Measurements from ENCODE around the gene RBPJ.
A peak's percentile ranks its signal among the peaks of the same experiment; 100 is the strongest.

Gene RBPJ

DNA sequence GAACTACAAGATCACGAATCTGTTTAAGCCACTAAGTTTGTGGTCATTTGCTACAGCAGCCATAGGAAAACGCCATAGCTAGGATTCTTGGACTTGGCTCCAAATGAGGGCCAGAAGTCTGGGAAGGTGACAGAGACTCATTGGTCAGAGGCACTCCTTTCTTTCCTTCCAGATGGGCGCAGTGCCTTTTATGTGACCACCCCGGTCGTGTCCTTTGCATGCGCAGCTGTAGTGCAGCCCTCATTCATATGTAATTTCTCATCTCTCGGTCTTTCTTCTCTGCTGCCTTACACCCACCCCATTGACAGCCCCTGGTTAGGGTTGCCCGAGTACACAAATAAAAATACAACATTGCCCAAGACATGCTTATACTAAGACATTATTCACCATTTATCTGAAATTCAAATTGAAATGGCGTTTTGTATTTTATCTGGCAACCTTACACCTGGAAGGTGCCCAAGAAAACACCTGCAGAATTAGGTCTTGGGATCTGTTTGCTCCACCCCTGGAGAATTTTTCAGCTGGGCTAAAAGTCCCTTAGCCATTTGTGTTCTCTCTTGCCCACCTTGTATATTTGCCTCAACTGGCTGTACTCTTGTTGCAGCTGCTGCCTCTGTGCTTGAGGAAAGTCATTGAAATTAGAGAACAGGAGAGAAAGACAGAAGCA lies 147.6 kb downstream of the RBPJ start:
- peaks cover under 1% of the 10 kb centered on the region for H3K4me1 ChIP-seq (ENCODE audit: insufficient read depth, low read length)
- no peaks in the 10 kb centered on the region for H3K27me3 ChIP-seq (ENCODE audit: control insufficient read depth in 1 of 2, insufficient read depth in 2 of 2, low read length in 2 of 2)
- H3K27ac ChIP-seq (ENCODE audit: low read depth, low read length): no peak overlapping the region
- H3K36me3 ChIP-seq (ENCODE audit: insufficient read depth, low read length): no peaks in the 10 kb centered on the region
- H3K9me3 ChIP-seq (ENCODE audit: low read length): no peaks in the 10 kb centered on the region
- no peak overlapping the region for H3K4me3 ChIP-seq (ENCODE audit: low read depth in 1 of 2, low read length in 2 of 2)
- no peak overlapping the region for H3K9ac ChIP-seq (ENCODE audit: low read length)

DNA sequence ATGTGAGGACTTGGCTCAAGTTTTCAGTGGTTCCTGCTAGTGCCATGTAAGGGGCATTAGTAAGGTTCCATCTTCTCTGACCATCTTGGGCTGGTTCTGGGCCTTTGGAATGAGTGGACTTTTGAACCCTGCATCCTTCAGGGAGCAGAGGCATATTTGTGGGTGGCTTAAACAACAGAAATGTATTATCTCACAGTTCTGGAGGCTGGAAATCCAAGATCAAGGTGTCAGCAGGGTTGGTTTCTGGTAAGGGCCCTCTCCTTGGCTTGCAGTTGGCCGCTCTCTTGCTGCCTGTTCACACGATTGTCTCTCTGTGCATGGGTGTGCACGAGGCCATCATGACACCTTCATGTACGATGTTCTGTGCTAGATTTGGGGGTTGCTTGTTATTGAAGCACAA lies 148.2 kb downstream of the RBPJ start:
- Histone ChIP-seq H3K27me3 (ENCODE audit: control insufficient read depth in 1 of 2, insufficient read depth in 2 of 2, low read length in 2 of 2) (no peaks in the 10 kb centered on the region), H3K27ac (ENCODE audit: low read depth, low read length) (no peak overlapping the region), H3K9me3 (ENCODE audit: low read length) (no peaks in the 10 kb centered on the region), H3K9ac (ENCODE audit: low read length) (no peak overlapping the region), H3K4me1 (ENCODE audit: insufficient read depth, low read length) (no peaks in the 10 kb centered on the region), H3K4me3 (ENCODE audit: low read depth in 1 of 2, low read length in 2 of 2) (no peak overlapping the region), H3K36me3 (ENCODE audit: insufficient read depth, low read length) (no peaks in the 10 kb centered on the region)

DNA sequence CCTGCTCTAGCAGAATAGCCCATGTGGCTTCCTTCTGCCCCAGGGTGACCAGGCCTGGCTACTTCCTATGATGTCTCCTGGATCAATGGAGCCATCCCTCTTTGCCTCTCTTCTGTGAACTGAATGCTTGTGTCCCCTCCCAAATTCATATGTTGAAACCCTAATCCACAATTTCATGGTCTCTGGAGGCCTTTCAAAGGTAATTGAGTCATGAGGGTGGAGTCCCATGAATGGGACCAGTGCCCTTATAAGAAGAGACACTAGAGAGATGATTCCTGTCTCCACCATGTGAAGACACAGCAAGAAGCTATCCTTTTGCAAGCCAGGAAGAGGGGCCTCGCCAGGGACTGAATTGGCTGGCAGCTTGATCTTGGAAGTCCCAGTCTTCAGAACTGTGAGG lies 151.1 kb downstream of the RBPJ start:
- no peaks in the 10 kb centered on the region for H3K4me1 ChIP-seq (ENCODE audit: insufficient read depth, low read length)
- H3K27me3 ChIP-seq (ENCODE audit: control insufficient read depth in 1 of 2, insufficient read depth in 2 of 2, low read length in 2 of 2): no peaks in the 10 kb centered on the region
- H3K36me3 ChIP-seq (ENCODE audit: insufficient read depth, low read length): no peaks in the 10 kb centered on the region
- H3K9ac ChIP-seq (ENCODE audit: low read length): no peak overlapping the region
- H3K9me3 ChIP-seq (ENCODE audit: low read length): no peaks in the 10 kb centered on the region
- no peak overlapping the region for H3K4me3 ChIP-seq (ENCODE audit: low read depth in 1 of 2, low read length in 2 of 2)
- no peak overlapping the region for H3K27ac ChIP-seq (ENCODE audit: low read depth, low read length)

DNA sequence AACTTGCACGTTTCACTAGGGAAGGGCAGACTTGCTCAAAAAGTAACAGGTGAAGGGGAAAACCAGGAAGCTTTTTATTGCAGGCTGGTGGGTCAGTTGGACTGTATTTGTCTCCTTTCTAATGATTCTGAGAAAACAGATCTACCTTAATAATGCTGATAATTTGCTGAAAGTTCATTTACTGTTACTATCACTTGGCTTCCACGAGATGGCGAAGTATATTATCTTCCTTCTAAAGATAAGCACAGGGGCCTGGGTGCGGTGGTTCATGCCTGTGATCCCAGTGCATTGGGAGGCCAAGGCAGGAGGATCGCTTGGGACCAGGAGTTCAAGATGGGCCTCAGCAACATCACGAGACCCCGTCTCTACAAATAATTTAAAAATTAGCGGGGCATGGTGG lies 153.1 kb downstream of the RBPJ start:
- no peak overlapping the region for H3K9ac ChIP-seq (ENCODE audit: low read length)
- no peaks in the 10 kb centered on the region for H3K36me3 ChIP-seq (ENCODE audit: insufficient read depth, low read length)
- H3K27ac ChIP-seq (ENCODE audit: low read depth, low read length): no peak overlapping the region
- peaks cover 6% of the 10 kb centered on the region for H3K4me1 ChIP-seq (ENCODE audit: insufficient read depth, low read length)
- H3K9me3 ChIP-seq (ENCODE audit: low read length): no peaks in the 10 kb centered on the region
- no peaks in the 10 kb centered on the region for H3K27me3 ChIP-seq (ENCODE audit: control insufficient read depth in 1 of 2, insufficient read depth in 2 of 2, low read length in 2 of 2)
- H3K4me3 ChIP-seq (ENCODE audit: low read depth in 1 of 2, low read length in 2 of 2): no peak overlapping the region

DNA sequence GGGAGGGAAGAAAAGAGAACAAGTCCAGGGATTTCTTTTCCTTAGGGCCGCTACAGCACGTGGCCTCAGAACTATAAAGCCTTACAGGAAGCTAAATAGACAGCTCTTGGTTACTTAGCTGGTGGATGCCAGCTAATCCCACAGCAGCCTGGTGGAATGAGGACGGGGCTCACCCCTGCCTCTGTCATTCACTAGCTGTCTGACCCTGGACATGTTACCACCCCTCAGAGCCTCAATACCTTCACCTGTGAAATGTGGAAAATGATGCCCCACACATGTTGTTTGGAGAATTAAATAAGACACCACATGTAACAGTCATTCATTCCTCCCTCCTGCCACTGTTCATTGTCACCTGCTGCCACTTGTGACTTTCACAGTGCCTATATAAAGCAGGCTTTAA lies 153.7 kb downstream of the RBPJ start:
- H3K9ac ChIP-seq (ENCODE audit: low read length): no peak overlapping the region
- no peaks in the 10 kb centered on the region for H3K9me3 ChIP-seq (ENCODE audit: low read length)
- H3K36me3 ChIP-seq (ENCODE audit: insufficient read depth, low read length): no peaks in the 10 kb centered on the region
- no peak overlapping the region for H3K27ac ChIP-seq (ENCODE audit: low read depth, low read length)
- H3K27me3 ChIP-seq (ENCODE audit: control insufficient read depth in 1 of 2, insufficient read depth in 2 of 2, low read length in 2 of 2): no peaks in the 10 kb centered on the region
- no peak overlapping the region for H3K4me3 ChIP-seq (ENCODE audit: low read depth in 1 of 2, low read length in 2 of 2)
- peaks cover 12% of the 10 kb centered on the region for H3K4me1 ChIP-seq (ENCODE audit: insufficient read depth, low read length)

DNA sequence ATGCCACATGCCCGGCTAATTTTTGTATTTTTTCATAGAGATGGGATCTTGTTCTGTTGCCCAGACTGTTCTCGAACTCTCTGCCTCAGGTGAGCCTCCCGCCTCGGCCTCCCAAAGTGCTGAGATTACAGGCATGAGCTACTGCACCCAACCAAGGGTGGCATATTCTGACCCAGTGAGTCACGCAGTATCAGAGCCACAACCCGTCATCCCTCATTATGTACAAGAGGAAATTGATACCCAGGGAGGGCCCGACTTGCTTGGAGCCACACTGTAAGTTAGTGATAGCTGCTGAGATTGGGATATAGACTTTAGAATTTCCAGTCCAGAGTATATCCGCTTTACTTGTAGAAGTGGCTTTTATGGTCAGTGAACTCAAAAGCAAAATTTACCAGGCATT lies 154.9 kb downstream of the RBPJ start:
- Histone ChIP-seq H3K27me3 (ENCODE audit: control insufficient read depth in 1 of 2, insufficient read depth in 2 of 2, low read length in 2 of 2) (no peaks in the 10 kb centered on the region), H3K9ac (ENCODE audit: low read length) (no peak overlapping the region), H3K4me3 (ENCODE audit: low read depth in 1 of 2, low read length in 2 of 2) (no peak overlapping the region), H3K9me3 (ENCODE audit: low read length) (no peaks in the 10 kb centered on the region), H3K27ac (ENCODE audit: low read depth, low read length) (no peak overlapping the region), H3K4me1 (ENCODE audit: insufficient read depth, low read length) (peaks cover 12% of the 10 kb centered on the region), H3K36me3 (ENCODE audit: insufficient read depth, low read length) (no peaks in the 10 kb centered on the region)

DNA sequence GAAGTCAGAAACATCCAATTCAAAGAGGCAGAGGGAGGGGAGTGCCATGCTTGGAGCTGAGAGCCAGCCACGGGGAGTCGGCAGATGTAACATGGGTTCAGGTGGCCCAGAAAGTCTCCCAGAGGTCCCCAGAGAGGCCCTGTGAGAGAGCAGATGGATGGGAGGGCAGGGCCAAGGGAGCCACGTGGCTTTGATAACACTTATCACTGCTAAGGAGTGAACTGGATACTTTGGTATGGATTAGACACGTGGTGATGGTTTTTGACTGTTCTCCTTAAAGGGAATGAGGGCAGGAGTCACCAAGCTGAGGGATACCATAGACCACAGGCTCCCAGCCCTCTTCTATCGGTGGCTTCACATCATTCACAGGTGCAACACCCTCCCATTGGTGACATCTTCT lies 155.7 kb downstream of the RBPJ start:
- Histone ChIP-seq H3K4me1 (ENCODE audit: insufficient read depth, low read length) (peaks cover 19% of the 10 kb centered on the region), H3K36me3 (ENCODE audit: insufficient read depth, low read length) (no peaks in the 10 kb centered on the region), H3K4me3 (ENCODE audit: low read depth in 1 of 2, low read length in 2 of 2) (no peak overlapping the region), H3K27ac (ENCODE audit: low read depth, low read length) (no peak overlapping the region), H3K9me3 (ENCODE audit: low read length) (no peaks in the 10 kb centered on the region), H3K9ac (ENCODE audit: low read length) (no peak overlapping the region), H3K27me3 (ENCODE audit: control insufficient read depth in 1 of 2, insufficient read depth in 2 of 2, low read length in 2 of 2) (no peaks in the 10 kb centered on the region)

DNA sequence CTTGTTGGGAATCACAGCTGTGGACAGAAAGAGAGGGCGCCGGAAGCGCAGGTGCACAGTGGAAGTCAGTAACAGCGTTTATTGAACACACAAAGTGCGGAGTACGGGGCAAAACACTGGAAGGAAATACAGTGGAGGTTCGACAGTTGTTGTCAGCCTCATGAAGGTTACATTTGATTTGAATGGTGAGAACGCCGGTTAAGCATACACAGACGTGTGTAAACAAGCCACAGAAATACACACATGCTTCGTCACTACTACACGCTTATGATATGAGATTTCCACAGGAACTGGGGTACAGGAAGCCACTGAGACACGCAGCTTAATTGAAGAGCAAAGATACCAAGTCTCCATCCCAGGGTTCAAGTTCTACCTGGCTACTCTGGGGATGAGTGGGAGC lies 157.5 kb downstream of the RBPJ start:
- Histone ChIP-seq H3K9me3 (ENCODE audit: low read length) (no peaks in the 10 kb centered on the region), H3K4me1 (ENCODE audit: insufficient read depth, low read length) (peaks cover 37% of the 10 kb centered on the region), H3K27ac (ENCODE audit: low read depth, low read length) (no peak overlapping the region), H3K9ac (ENCODE audit: low read length) (no peak overlapping the region), H3K27me3 (ENCODE audit: control insufficient read depth in 1 of 2, insufficient read depth in 2 of 2, low read length in 2 of 2) (no peaks in the 10 kb centered on the region), H3K4me3 (ENCODE audit: low read depth in 1 of 2, low read length in 2 of 2) (no peak overlapping the region), H3K36me3 (ENCODE audit: insufficient read depth, low read length) (no peaks in the 10 kb centered on the region)

DNA sequence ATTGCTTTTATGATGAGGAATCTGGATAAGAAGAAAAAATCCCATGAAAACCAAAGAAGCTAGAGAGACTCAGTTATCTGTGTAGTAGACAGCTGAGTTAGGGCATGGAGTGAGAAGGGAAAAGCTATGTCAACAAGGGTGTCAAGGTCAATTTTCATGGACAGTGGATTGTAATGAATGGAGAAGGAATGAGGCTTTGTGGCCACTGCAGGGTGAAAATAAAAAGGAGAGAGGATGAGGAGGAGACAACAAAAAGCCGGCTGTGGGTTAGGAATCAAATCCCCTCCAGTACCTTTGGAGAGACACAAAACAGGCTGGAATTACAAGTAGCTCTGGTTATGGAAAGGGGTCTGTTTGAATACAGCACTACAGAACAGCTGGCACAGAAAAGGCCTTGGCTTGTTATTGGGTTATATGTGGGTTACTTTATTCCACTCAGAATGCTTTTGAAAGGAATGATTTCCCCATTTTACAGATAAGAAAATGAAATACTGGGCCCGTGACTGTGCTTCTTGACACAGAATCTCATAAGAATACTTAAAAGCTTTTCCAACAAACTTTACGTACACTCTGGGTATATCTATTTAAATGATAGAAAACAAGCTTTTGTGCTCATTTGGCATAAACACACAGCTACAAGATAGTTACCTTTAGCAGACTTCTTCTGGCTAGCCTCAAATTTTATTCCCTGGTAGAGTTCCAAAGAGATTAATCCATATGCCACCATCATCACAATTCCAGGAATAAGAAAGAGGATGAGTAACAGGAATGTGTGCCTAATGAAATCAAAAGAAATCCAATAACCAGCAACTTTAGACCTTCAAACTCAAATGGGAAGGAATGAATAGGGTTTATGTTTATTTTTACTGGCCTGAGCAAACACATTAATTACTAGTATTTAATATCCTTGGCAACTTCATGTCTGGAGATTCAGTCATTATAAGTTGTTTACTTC lies 162.0 kb downstream of the RBPJ start:
- Histone ChIP-seq H3K4me1 (ENCODE audit: insufficient read depth, low read length) (peaks cover 49% of the 10 kb centered on the region), H3K4me3 (ENCODE audit: low read depth in 1 of 2, low read length in 2 of 2) (peak overlapping the region in 1 of 2 donors; percentile 32), H3K9me3 (ENCODE audit: low read length) (no peaks in the 10 kb centered on the region), H3K27ac (ENCODE audit: low read depth, low read length) (peak overlapping the region; percentile 89), H3K27me3 (ENCODE audit: control insufficient read depth in 1 of 2, insufficient read depth in 2 of 2, low read length in 2 of 2) (no peaks in the 10 kb centered on the region), H3K36me3 (ENCODE audit: insufficient read depth, low read length) (no peaks in the 10 kb centered on the region), H3K9ac (ENCODE audit: low read length) (no peak overlapping the region)

DNA sequence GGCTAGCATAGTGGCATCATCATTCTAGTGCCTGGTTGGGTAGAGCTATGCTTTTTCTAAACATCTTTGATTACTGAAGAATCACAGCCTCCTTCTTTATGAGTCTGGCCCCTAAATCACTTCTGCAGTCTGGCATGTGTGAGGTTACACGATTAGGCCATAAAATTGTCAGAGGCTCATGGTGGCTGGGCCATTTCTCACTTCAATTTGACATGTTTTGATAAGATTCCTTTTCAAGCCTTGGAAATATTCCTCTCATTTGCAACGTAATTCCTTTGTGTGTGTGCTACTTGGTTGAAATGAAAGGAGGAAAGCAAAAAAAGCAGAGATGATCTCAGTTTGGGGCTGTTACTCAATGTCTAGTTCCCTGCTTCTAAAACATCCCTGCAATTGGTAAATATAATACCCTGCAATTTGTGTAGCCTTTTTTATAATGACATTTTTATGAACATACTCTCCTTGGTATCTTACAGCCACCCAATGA lies 163.3 kb downstream of the RBPJ start:
- peaks cover 42% of the 10 kb centered on the region for H3K4me1 ChIP-seq (ENCODE audit: insufficient read depth, low read length)
- H3K27ac ChIP-seq (ENCODE audit: low read depth, low read length): peak overlapping the region; percentile 89
- H3K27me3 ChIP-seq (ENCODE audit: control insufficient read depth in 1 of 2, insufficient read depth in 2 of 2, low read length in 2 of 2): no peaks in the 10 kb centered on the region
- no peak overlapping the region for H3K4me3 ChIP-seq (ENCODE audit: low read depth in 1 of 2, low read length in 2 of 2)
- no peaks in the 10 kb centered on the region for H3K36me3 ChIP-seq (ENCODE audit: insufficient read depth, low read length)
- no peak overlapping the region for H3K9ac ChIP-seq (ENCODE audit: low read length)
- H3K9me3 ChIP-seq (ENCODE audit: low read length): no peaks in the 10 kb centered on the region

DNA sequence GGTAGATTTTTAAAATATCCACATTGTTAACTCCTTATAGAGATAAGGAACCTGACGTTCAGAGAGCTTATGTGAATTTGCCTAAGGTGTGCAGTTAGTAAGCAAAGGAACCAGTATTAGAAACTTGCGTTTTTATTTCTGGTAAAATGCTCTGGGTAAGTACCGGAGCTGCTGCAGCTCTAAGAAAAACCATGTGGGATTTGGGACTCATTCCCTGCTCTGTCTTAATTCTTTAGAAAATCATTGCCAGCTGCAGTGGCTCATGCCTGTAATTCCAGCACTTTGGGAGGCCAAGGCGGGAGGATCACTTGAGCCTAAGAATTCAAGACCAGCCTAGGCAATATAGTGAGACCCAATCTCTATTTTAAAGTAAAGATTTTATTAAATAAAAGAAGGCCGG lies 163.7 kb downstream of the RBPJ start:
- Histone ChIP-seq H3K4me3 (ENCODE audit: low read depth in 1 of 2, low read length in 2 of 2) (no peak overlapping the region), H3K9ac (ENCODE audit: low read length) (no peak overlapping the region), H3K4me1 (ENCODE audit: insufficient read depth, low read length) (peaks cover 37% of the 10 kb centered on the region), H3K36me3 (ENCODE audit: insufficient read depth, low read length) (no peaks in the 10 kb centered on the region), H3K9me3 (ENCODE audit: low read length) (no peaks in the 10 kb centered on the region), H3K27me3 (ENCODE audit: control insufficient read depth in 1 of 2, insufficient read depth in 2 of 2, low read length in 2 of 2) (no peaks in the 10 kb centered on the region), H3K27ac (ENCODE audit: low read depth, low read length) (peak overlapping the region; percentile 89)
